NCI-H1436 (cell line): ENCODE results near the gene STIM2.

Experiments used
- DNase-seq: peaks from one replicate; lab custom pipeline; 2025; lab: John Stamatoyannopoulos, UW

STIM2 gene

GRCh38 chr4:26900765-26901164, 40.1 kb downstream of the STIM2 start:
- DNase-seq = no peak

GRCh38 chr4:26905172-26905571, 44.5 kb downstream of the STIM2 start:
- no peak for DNase-seq

GRCh38 chr4:26907731-26908599, 47.3 kb downstream of the STIM2 start:
- no peak for DNase-seq

GRCh38 chr4:26909369-26909768, 48.7 kb downstream of the STIM2 start:
- DNase-seq = no peak

- DNase-seq = no peak
These were observed 50.6 kb downstream of the STIM2 start for GRCh38 chr4:26911254-26911653.

- no peak for DNase-seq
These were observed 51.4 kb downstream of the STIM2 start for GRCh38 chr4:26912069-26912468.

GRCh38 chr4:26912810-26913209, 52.2 kb downstream of the STIM2 start:
- no peak for DNase-seq

- no peak for DNase-seq
These were observed 55.6 kb downstream of the STIM2 start for GRCh38 chr4:26916195-26916594.

- DNase-seq = no peak
These were observed 70.3 kb downstream of the STIM2 start for GRCh38 chr4:26930964-26931363.

GRCh38 chr4:26931451-26931850, 70.8 kb downstream of the STIM2 start:
- peak; percentile 16 for DNase-seq

- DNase-seq = no peak
These were observed 71.3 kb downstream of the STIM2 start for GRCh38 chr4:26931966-26932365.

GRCh38 chr4:26935397-26935796, 74.8 kb downstream of the STIM2 start:
- DNase-seq = no peak

GRCh38 chr4:26936284-26937065, 75.8 kb downstream of the STIM2 start:
- DNase-seq = no peak

GRCh38 chr4:26937139-26937538, 76.5 kb downstream of the STIM2 start:
- DNase-seq = no peak

GRCh38 chr4:26937567-26937966, 76.9 kb downstream of the STIM2 start:
- no peak for DNase-seq

- DNase-seq = no peak
These were observed 77.9 kb downstream of the STIM2 start for GRCh38 chr4:26938516-26938915.

- DNase-seq = no peak
These were observed 81.3 kb downstream of the STIM2 start for GRCh38 chr4:26941951-26942350.

GRCh38 chr4:26942871-26943270, 82.2 kb downstream of the STIM2 start:
- DNase-seq = no peak

- DNase-seq = no peak
These were observed 82.8 kb downstream of the STIM2 start for GRCh38 chr4:26943391-26943790.

- no peak for DNase-seq
These were observed 85.2 kb downstream of the STIM2 start for GRCh38 chr4:26945794-26946193.

GRCh38 chr4:26947318-26947717, 86.7 kb downstream of the STIM2 start:
- no peak for DNase-seq

GRCh38 chr4:26950446-26950845, 89.8 kb downstream of the STIM2 start:
- no peak for DNase-seq

- no peak for DNase-seq
These were observed 92.2 kb downstream of the STIM2 start for GRCh38 chr4:26952891-26953290.
